Right forelimb (tissue), 1 donor: ENCODE measurements around the gene RFC1.

ENCODE experiments used
- DNase-seq: peaks from one replicate; pipeline ENCODE4 v3.0.0-alpha.2; 2018

RFC1 gene

DNA sequence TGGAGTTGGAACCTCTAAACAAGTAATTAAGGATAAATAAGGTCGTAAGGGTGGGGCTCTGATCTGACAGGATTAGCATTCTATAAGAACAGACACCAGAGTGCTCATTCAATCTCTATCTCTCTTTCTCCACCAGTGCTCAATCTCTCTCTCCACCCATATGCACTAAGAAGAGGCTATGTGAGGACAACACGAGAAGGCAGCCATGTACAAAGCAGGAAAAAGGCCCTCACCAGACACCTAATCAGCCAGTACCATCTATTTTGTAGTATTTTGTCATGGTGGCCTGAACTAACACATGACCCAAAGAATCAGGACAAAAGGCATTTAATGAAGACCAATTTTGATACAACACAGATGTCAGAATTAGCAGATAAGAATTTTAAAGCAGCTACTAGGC is 16.8 kb downstream of the RFC1 start:
- DNase-seq, result no peak

DNA sequence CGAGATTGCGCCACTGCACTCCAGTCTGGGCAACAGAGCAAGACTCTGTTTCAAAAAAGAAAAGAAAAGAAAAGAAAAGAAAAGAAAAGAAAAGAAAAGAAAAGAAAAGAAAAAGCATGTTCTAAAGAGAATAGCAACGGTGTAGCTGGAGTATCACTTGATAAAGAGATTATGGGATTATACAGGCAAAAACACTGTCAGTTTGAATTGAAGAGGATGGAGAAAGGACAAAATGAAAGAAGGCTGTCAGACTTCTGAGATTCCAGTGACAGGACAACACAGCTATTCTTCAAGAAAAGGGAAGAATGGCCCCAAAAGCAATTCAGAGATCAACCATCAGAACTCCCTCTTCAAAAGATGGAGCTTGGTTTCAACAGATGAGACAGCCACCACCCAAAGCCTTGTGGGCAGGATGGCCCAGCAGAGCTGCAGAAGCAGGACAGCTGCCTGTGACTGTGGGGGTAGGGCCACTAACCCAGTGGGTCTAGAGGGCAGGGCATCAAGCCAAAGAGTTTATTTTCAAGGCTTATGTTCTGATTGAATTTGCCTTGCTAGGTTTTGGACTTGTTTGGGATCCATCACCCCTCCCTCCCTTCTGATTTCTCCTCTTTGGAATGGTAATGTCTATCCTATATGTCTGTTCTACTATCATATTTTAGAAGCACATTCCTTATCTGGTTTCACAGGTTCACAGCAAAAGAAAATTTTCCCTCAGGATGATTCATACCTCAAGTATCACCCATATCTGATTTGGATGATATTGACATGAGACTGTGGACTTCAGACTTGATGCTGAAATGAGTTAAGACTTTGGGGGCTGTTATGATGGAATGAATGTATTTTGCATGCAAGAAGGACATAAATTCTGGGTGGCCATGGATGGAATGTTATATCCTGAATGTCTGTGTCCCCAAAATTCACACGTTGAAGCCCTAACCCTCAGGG is 17.5 kb downstream of the RFC1 start:
- no peak for DNase-seq

DNA sequence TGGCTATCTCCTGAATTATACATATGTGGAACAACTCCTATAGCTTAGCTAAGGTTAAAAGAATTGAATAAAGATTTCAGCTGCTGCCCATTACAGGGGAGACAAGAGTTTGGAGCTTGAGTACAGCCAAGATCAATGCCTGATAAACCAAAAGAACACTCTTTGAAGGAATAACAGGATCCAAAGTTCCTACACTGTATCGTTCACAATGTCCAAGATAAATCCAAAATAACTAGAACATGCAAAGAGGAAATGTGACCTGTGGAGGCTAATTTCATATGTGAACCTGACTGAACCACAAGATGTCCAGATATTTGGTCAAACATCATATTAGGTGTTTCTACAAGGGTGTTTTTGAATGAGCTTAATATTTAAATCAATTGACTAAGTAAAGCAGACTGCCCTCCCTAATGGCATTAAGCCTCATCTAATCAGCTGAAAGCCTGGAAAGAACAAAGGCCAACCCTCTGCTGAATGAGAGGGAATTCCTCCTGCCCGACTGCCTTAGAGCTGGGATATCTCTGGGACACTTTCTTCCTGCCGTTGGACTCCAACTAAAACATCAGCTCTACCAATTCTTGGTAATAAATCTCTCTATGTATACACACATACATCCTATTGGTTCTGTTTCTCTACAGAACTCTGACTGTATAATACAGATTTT is 19.2 kb downstream of the RFC1 start:
- DNase-seq, result no peak

DNA sequence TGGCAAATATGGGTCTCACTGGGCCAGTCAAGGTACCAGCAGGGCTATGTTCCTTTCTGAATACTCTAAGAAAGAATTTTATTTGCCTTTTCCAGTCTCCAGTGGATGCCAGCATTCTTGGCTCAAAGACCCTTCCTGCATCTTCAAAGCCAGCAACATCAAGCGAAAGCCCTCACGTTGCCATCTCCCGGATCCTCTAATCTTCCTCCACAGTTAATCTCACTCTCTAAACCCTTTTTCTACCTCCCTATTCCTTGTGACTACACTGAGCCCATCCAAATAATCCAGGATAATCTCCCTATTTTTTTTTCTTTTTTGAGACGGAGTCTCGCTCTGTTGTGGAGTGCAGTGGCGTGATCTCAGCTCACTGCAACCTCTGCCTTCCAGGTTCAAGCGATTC is 23.4 kb downstream of the RFC1 start:
- DNase-seq, result no peak

DNA sequence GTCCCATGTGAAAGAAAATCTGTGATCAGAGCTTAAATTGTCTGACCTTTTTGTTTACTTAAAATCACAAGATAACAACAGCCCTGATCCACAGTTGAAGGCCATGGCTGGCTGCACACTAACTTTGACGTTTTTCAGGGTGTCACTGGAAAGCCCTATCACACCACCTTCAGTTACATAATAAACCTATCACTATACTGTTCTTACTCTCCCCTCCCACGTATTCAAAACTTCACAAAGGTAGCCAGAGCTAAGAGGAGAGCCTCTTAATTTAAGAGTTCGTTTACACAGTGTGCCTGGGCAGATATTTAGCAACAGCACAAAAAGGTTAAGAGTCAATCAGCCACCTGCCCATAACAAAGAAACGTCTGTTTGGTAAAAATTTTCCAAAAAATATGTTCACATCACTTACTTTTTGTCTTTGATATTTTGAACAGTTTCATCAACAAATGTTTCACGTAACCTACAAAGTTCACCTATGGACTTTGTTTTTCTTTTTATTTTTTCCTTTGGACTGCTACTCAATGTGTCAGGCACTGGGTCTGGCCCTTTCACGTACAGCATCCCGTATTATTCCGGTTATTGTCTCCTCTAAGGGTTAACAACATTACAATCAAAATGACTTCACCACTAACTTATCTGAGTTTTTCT is 25.0 kb downstream of the RFC1 start:
- no peak for DNase-seq

DNA sequence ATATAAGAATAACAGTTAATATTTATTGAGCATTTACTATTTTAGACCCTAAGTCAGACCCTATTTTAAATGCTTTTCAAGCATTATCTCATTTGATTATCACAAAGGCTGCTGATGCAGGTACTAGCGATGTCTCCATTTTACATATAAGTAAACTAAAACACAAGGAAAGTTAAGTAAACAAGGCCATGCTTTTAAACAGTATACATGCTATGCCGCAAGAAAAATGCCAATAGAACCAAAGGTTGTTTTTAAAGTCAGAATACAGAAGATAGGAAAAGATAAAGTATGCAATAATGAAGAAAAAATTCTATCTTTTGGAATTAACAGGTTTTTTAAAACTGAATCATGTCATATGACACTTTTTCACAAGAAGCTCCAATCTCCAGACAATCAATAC is 26.2 kb downstream of the RFC1 start:
- DNase-seq, result no peak

DNA sequence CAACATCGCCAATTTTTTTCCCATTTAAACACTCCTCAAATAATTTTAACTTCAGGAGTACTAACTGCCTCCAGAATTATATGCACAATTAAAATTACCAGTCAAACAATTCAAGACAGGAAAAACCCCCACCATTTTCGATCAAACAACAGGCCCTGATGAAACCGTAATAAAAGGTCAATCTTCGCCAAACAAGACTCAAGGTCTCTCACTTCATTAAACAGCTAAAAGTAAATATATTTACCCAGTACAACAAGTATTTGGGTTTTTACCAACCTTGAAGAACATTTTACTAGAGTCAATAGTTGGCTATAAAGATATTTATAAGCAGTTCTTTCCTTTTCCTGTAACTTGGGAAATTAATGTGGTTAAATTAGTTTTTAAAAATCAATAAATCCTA is 28.3 kb downstream of the RFC1 start:
- no peak for DNase-seq

DNA sequence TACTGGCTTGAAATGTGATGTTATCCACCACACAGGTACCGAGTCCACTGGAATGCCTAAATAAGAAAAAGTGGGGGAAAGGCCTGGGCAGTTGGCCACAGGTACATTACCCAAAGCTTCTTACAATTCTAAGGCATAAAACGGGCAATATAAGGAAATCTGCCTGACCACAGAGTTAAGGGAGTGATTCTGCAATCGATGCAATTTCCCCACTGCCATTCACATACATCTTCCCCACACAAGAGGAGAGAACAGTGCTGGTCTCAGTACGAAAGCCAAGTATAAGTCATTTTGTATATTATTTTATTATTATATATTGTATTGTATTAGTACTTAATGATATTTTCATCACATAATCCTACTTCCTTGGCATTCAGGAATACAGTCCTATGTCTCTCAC is 30.6 kb downstream of the RFC1 start:
- no peak for DNase-seq

DNA sequence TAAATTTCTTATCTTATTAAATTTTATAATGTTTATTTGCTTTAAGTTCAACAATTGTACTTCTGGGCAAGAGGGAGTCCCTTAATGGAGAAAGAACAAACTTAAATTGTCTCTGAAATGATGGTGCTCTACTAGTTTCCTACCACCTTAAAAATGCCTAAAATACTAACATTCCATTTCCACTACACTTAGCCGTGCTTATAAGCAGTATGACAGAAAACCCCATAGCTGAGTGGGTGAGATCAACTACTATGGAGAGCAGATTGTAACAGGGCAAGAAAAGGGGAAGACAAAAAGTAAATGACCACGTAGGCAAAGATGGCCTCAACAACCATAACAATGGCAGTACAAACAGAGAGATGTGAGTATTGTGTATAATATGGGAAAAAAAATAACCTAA is 35.0 kb downstream of the RFC1 start:
- DNase-seq, result no peak

DNA sequence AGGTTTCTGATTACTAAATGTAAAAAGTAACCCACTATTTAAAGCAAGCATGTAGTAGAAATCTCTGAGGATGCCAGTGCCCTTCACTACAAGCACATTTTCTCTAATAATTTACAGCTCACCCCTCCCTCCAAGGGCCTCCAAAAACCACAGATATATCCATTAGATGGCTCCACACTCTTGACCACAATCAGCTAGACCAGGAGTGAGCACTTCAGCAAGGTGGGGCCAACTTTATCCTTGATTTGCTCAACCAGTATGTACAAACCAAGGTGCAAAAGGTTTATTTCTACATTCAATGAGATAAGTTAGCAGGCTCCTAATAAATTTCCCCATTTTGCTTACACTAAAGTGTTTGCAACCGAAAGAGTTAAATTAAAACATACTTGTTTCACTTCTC is 35.8 kb downstream of the RFC1 start:
- DNase-seq, result no peak

DNA sequence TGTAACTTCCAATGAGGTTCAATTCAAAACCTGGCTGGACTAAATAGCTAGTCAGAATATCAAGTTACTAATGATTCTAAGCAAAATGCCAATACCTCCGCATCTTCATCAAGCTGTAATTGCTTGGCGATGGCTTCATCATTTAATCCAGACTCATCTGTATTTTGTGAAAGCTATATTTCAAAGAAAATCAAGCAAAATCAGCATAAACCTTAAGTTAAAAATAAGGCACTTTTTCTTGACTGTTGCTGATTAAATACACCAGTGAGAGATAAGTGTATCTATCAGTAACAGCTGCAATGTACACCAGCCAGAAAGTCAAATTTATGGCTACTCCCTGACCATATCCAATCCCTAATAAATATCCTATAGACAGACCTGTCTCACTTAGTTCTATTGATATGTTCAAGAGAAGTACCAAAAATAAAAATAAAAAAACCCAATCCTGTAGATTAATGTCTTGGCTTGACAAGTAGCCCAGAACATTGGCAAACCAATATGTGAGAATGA is 39.6 kb downstream of the RFC1 start:
- no peak for DNase-seq

DNA sequence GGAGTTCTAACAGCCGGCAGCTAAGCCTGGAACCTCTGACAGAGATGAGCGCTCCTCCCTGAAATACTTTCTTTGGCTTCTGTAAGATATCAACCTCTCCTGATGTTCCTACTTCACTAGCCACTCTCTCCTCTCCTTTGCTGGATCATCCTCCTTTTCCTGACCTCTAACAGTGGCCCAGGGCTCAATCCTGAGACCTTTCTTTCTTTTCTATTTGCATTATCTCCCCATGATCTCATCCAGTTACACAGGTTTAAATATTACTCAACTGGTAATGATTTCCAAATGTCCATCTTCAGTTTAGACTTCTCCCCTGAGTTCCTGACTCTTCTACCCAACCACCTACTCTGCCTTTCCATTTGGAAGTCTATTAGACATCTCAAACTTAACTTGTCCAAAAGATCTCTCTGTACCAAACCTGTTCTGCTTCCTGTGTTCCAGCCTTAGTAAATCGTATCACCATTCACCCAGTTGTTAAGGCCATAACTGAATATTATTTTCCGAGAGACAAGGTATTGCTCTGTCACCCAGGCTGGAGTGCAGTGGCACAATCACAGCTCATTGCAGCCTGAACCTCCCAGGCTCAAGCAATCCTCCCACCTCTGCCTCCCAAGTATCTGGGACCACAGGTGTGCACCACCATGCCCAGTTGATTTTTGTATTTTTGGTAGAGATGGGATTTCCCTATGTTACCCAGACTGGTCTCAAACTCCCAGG is 41.1 kb downstream of the RFC1 start:
- no peak for DNase-seq

DNA sequence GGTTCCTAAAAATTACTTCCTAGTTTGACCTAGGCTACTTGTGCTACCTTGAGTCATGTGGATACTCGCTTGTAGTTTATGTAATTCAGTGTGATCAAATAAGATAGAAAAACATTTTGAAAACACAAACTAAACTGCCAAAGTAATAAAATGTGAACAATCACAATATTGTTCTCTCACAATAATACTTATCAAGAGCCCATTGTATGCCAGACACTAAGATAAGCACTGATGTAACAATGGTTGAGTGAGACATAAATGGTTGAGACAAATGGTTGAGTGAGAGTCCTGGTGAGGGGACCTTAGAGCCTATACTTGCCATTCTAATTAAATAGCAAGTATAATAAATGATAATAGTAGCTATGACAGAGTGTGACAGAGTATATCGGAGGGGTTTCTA is 41.7 kb downstream of the RFC1 start:
- DNase-seq, result no peak

DNA sequence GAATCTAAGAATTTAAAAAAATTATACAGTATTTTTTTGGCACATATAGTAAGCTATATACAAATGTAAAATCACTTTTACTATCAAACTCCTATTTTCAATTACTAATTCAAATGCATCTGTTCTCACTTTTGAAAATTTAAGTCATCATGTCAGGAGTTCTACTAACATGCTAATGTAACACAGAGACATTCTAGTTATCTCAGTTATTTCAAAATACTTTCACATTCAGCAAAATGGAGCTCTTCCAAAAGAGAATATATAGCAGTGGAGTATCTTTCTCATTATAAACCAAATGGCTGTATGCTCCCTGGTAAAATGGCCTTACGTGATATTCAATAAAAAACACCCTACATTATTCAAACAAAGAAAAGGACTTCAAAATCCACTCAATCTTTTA is 42.3 kb downstream of the RFC1 start:
- DNase-seq, result no peak

DNA sequence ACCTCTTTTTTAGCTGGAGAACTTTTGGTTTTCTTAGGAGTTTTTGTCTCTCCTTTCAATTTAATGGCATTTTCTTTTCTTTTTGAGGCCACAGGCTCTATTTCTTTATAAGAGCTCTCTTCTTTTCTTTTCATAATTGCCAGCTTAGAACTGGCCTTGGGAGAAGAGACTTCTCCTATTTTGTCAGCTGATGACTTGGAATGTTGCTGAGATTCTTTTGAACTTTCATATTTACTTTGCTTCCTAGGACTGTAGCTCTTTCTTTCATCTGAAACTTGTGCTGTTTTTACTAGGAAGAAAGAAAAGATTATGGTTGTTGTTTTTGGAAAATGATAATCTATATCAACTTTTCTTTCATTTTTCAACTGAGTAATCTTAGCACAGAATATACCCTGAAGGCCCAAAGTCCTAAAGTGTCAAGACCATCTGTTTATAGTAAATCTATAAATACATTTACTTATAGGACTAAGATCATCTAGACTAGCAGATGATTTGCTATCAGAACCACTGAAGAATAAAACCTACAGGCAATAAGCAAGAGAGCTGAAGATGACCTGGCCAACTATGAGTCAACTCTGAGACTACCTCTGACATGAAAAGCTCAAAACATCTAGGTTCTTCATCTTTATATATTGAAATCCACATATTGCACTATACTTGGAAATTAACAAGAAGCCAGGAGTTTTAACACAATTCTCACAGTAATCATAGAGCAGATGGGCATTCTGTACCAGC is 45.6 kb downstream of the RFC1 start:
- DNase-seq, result no peak

DNA sequence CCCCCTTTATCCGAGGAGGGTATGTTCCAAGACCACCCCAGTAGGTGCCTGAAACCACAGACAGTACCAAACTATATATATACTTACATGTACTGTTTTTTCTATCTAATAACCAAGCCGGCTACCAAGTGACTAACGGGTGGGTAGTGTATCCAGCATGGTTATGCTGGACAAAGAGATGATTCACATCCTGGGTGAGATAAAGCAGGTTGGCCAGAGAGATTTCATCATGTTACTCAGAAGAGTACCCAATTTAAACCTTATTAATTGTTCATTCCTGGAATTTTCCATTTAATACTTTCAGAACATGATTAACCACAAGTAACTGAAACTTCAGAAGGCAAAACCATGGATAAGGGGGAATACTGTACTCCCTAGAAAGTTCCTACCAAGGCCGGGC is 46.5 kb downstream of the RFC1 start:
- DNase-seq, result no peak

DNA sequence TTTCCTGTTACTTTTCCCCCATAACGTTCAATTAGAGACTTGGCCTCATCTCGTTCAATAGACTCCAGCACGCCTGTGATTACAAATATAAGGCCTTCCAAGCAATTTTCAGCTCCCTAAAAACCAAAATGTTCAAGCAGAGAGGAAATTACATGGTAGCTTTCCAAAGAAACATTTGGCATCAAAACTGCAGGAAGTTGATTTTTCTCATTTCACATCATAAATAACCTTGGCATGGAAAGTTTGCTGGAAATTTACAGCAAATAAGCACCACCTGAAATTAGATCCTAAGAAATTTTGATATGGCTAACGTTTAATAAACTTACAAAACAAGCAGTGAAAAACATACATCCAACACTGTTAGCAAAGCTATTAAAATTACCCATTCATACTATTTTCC is 53.3 kb downstream of the RFC1 start:
- no peak for DNase-seq

DNA sequence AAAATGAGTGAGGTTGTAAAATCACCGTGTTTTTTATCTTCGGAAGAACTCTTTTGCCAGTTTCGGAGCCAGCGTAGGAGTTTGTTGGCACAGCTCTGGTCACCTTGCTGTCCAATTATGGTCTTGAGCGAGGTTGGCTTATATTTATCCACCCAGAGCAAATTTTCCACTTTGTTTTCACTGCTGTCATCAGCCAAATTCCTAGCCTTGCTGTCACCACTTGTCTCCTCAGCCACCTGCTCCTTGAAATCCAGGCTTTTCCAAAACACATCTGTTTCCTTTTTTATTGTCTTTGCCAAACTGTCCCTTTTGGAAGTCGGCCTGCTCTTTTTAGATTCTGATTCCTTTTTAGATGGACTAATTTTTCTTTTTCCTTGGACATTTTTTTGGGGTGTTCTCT is 57.6 kb downstream of the RFC1 start:
- no peak for DNase-seq

DNA sequence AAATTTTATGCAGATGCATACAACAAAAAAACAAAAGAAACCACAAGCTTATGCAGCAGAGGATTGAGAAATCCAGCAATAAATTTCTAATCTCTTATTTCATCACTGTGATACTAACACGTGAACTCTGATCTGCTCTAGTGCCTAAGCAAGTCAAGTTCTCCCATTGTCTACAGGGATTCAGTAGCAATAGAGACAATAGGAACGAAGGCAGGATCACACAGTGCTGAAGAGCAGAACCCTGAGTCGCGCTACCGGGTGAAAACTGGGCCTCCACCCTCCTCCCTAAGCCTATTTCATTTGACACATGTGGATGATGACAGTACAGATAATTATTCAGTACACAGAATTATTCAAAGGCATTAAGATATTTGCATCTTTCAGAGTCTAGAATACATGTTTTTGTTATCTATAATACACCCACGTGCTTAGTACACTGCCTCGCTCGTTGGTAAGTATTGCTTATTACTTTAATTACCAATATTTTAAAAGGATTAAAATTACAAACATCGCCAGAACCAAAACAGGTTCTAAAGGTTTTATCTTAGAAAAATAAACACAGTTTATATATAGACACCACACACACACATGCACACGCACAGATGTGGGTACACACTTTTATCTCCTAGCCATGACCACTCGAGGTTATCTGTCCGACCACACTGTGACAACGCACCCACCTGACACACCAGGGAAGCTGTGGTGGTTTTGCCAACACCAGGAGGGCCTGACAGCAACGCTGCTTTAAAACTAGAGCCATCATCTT is 60.1 kb downstream of the RFC1 start:
- DNase-seq, result no peak

DNA sequence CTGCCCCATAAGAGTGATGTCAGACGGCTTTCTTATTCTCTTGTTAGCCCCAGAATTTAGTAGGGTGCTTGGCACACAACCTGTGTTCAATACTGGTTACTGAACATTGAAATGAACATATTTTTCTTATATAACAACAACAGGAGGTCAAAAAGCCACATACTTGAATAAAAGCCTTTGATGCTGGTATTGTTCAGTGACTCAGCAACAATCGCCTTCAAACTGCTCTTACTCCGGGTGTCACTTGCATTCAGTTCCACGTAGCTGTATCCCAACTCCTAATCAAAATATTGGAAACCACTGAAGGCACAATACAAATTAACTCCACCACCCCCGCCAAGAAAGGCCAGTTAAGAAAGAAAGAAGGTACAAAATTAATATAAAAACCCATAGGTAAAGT is 61.5 kb downstream of the RFC1 start:
- DNase-seq, result no peak

DNA sequence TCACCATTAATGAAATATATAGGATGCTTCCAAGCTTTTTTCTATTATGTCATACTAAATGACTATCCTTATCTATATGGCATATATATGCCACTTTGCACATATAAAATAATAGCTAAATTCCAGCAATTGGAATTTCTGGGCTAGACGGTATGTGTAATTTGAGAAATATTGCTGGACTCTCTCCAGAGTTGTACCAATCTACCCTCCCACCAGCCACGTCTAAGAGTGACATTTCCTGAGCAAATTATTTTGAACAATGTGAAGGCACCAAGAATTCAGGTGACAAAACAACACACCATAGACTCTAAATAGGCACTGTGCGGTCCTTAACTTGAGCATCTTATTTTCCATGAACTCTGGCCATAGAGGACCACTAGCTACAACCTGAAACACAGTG is 62.3 kb downstream of the RFC1 start:
- no peak for DNase-seq

DNA sequence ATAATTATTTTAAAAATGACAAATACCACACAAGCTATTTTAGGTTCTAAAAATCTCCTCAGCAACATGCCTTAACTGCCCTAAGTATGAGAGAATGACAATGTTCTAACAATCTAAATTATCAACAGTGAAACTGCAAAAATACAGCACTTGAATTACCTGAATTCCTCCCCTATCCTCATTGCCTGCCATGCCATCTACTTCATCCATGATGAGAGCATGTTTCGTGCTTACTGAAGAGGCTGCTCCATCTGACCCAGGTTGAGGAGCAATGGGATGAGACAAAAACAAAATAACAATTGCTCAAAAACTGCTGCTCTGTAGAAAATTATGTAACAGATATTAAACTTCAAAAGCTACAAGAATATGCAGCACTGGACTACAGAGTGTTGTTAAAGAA is 63.3 kb downstream of the RFC1 start:
- no peak for DNase-seq
